K562 (cell line): Measurements from ENCODE around the gene FOXO3. TPM values are rescaled to one million over a fixed set of nuclear protein-coding genes. Genes with fewer than 3 reads are reported as not detected.

Source experiments
- ATF7 ChIP-seq: fragments of 450-650 bp; IDR thresholded peaks from 2 replicates; pipeline ENCODE4 v1.7.1; 2014; ENCODE audit warnings: mild to moderate bottlenecking, moderate library complexity
- BHLHE40 ChIP-seq: IDR thresholded peaks from 2 replicates; pipeline ENCODE4 v1.6.1; 2011; ENCODE audit warnings: low read length, improper control_type of control experiment
- C11orf30 ChIP-seq: fragments of 450-650 bp; IDR thresholded peaks from 2 replicates; pipeline ENCODE4 v1.6.1; 2016; ENCODE audit warnings: low read depth, mild to moderate bottlenecking
- CBX2 ChIP-seq: fragments of 200-600 bp; sonication (generic); IDR thresholded peaks from one replicate; pipeline ENCODE4 v1.6.1; 2012; ENCODE audit warnings: mild to moderate bottlenecking, low read length, inconsistent platforms; ENCODE audit not compliant: insufficient read depth, poor library complexity, severe bottlenecking
- E2F3 ChIP-seq: fragments of 250-450 bp; sonication (Bioruptor Pico); IDR thresholded peaks from 2 replicates; pipeline ENCODE4 v1.4.0; 2020; ENCODE audit warnings: mild to moderate bottlenecking
- ELF1 ChIP-seq: fragments of 200-800 bp; sonication (Bioruptor generic); IDR thresholded peaks from 2 replicates; pipeline ENCODE4 v1.6.1; 2016; ENCODE audit warnings: missing genetic modification characterization, missing compliant biosample characterization
- ILF3 ChIP-seq: fragments of 450-650 bp; IDR thresholded peaks from 2 replicates; pipeline ENCODE4 v1.6.1; 2018; ENCODE audit warnings: antibody characterized with exemption, mild to moderate bottlenecking, moderate library complexity, borderline replicate concordance
- ILK ChIP-seq: fragments of 450-650 bp; IDR thresholded peaks from 2 replicates; pipeline ENCODE4 v1.6.1; 2016; ENCODE audit warnings: missing genetic modification characterization, low read depth, mild to moderate bottlenecking, missing compliant biosample characterization, moderate library complexity, borderline replicate concordance
- POLR2G ChIP-seq: fragments of 200-400 bp; formaldehyde crosslinking; IDR thresholded peaks from 2 replicates; pipeline ENCODE4 v1.6.1; 2017; ENCODE audit warnings: low read depth, mild to moderate bottlenecking, antibody characterized with exemption, low read length, moderate library complexity
- REST ChIP-seq, 2 experiments: fragments of 450-650 bp; formaldehyde crosslinking in 1 of 2; IDR thresholded peaks; 2 replicates each; pipeline versions ENCODE4 v1.4.0 to v1.6.1; 2014 to 2020; ENCODE audit warnings: mild to moderate bottlenecking in 2 of 2, borderline replicate concordance in 1 of 2, low read depth in 1 of 2
- SMARCA4 ChIP-seq: fragments of 450-650 bp; IDR thresholded peaks from 2 replicates; pipeline ENCODE4 v1.6.1; 2016
- SMARCA5 ChIP-seq: fragments of 450-650 bp; IDR thresholded peaks from 2 replicates; pipeline ENCODE4 v1.6.1; 2016
- ZFPM2 ChIP-seq: fragments of 250-450 bp; sonication (Bioruptor Pico); IDR thresholded peaks from 2 replicates; pipeline ENCODE4 v1.5.1; 2022; ENCODE audit warnings: mild to moderate bottlenecking
- ZNF121 ChIP-seq: sonication (generic); formaldehyde crosslinking; conservative IDR thresholded peaks from 2 replicates; pipeline ENCODE4 v1.8.0; 2022; ENCODE audit warnings: missing genetic modification reagents
- polyA plus RNA-seq, 8 experiments: library from polyadenylated mRNA; depleted of rRNA in 4 of 8; stranded (reverse) in 5 of 8; unstranded in 3 of 8; fragments of >200 nt; fragmentation: Nextera tagmentation in 2 of 8; fragmentation: Illumina TruSeq in 1 of 8; extraction: Ambion mirVana in 2 of 8; extraction: Trizol in 1 of 8; gene quantifications; 2 replicates each; pipeline versions ENCODE4 v1.2.1 to v1.2.3, GENCODE V29; 2011 to 2014; ENCODE audit warnings: inconsistent platforms in 1 of 8, missing spikeins in 1 of 8
- total RNA-seq, 7 experiments: library from RNA; depleted of rRNA in 6 of 7; stranded (reverse); fragments of >200 nt in 6 of 7; fragmentation: Illumina TruSeq in 2 of 7; extraction: Trizol in 2 of 7; gene quantifications; 2 replicates each; pipeline versions ENCODE4 v1.2.1 to v1.2.3, GENCODE V29; 2011 to 2021; ENCODE audit warnings: low replicate concordance in 1 of 7
- TF ChIP-seq, protein P1 (sequence below): fragments of 450-650 bp; formaldehyde crosslinking; IDR thresholded peaks from 2 replicates; pipeline ENCODE4 v1.4.0; 2020; ENCODE audit warnings: mild to moderate bottlenecking, moderate library complexity

FOXO3 gene
- total and polyA plus RNA-seq, 9 of the 15 experiments (the other 6 are each of a cell fraction or from before 2014, with no cell fraction given), result 3.0 to 14.6 (median 6.0) TPM

DNA sequence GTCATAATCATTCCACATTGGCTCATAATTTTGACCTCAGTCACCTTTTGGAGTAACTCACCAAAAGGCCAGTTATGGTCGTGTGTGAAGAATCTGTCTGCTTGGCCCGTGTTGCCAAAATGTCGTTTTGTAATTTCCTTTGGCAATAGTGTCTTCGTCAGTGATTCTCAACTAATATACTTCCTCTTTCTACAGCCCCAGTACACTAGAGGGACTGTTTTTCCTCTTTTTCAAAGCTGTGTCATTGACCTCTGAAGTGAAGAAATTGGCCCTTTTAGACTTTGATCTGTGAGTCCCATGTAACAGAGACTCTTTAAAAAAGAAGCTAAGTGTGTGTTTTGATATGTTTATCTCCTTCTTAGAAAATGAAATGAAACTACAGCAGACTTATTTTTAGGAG lies 5.2 kb downstream of the FOXO3 start (continued):
- peak; percentile 61; the same call in 1 of the 2 replicates for TF ChIP-seq REST (IDR thresholded peaks at IDR 0.05; ENCODE audit: borderline replicate concordance)
- no peak for TF ChIP-seq REST (CRISPR knock-in tag; IDR thresholded peaks at IDR 0.05; ENCODE audit: low read depth)
- TF ChIP-seq SMARCA4, result 0 out of 2 replicates have a peak, but pooled peaks have one; percentile 19
- no peak for TF ChIP-seq ILK
- no peak for TF ChIP-seq BHLHE40
- 0 out of 2 replicates have a peak, but pooled peaks have one; percentile 10 for TF ChIP-seq C11orf30
- no peak for TF ChIP-seq E2F3 (CRISPR knock-in tag)
- TF ChIP-seq ZFPM2 (CRISPR knock-in tag), result no peak
- TF ChIP-seq, protein P1, sequence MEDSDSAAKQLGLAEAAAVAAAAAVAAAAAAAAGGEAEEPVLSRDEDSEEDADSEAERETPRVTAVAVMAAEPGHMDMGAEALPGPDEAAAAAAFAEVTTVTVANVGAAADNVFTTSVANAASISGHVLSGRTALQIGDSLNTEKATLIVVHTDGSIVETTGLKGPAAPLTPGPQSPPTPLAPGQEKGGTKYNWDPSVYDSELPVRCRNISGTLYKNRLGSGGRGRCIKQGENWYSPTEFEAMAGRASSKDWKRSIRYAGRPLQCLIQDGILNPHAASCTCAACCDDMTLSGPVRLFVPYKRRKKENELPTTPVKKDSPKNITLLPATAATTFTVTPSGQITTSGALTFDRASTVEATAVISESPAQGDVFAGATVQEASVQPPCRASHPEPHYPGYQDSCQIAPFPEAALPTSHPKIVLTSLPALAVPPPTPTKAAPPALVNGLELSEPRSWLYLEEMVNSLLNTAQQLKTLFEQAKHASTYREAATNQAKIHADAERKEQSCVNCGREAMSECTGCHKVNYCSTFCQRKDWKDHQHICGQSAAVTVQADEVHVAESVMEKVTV, result 0 out of 2 replicates have a peak, but pooled peaks have one; percentile 18
- TF ChIP-seq ELF1, result peak; percentile 62
- 0 out of 2 replicates have a peak, but pooled peaks have one; percentile 13 for TF ChIP-seq ATF7
- no peak for TF ChIP-seq CBX2
- TF ChIP-seq ZNF121 (CRISPR knock-in tag), result peak; percentile 70
- TF ChIP-seq POLR2G, result no peak
- peak; percentile 56; the same call in 1 of the 2 replicates for TF ChIP-seq SMARCA5
- no peak for TF ChIP-seq ILF3
